ENCODE measurements around the gene BIN1.
"Not testable (repeated sequence)": the region's sequence is repeated elsewhere in the genome, so short reads cannot be mapped to it uniquely, and the experiment has no call there.

BIN1 gene

GRCh38 chr2:127046579-127046978, 60.4 kb downstream of the BIN1 start:
- DNase-seq (ENCODE audit: low spot score), result no peak

DNA sequence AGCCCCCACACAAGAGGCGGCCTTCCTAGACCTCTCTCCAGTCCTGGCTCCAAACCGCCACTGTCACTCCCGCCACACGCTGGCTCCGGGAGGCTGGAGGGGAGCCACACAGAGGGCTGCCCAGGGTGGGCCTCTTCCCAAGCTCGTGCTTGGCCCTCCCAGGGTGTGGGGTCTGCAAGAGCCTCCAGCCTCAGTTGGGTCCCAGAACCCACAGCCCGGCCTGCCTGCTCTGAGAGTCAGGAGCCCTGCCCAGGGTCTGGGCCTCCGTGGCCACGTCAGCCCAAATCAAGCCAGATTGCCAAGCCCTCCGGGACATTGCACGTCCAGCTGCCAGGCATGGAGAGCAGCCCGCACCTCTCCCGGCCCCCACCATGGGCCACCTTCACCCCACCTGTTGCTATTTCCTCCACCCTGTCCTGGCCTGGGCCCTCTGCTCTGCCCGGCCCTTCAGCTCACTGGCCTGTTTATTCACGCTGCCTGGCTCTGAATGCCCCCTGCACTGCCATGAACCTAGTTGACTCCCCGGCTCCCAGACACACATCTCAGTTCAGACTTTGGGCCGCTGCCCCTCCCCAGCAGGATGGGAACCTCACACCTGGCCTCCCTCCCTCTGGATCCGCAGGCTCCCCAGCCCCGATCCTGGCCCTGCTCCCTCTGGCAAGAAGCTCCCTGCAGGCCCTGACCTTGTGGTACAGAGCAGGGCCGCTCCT, 61.0 kb downstream of the BIN1 start:
- no peak for DNase-seq (ENCODE audit: low spot score)

DNA sequence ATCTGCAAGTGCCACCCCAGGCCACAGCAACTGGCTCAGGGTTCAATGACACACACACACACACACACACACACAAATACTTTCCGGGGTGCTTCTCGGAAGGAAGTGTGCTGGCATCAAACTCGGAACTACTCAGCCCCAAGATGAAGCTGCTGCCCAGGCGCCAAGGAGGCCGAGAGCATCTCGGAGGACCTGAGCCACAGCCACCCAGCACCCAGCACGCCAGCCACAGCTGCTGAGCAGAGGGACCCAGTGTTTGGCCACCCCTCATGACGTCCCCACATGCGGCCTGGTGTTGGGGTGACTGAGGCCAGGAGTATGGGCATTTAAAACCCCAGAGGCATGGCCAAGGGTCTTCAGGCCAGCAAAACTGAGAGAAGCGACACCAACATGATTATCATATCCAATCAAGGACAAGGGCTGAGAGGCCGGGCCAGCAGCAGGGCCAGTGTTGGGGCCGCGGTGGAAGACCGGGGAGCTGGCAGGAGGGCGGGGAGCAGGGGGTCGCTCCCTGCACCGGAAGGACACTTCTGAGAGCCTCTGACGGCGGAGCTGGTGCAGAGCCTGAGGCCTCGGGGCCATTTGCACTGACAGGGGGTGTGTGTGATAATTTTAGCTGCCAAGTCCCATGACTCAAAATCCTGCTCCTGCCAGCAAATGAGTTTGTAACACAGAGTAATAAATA, 61.8 kb downstream of the BIN1 start:
- DNase-seq (ENCODE audit: low spot score), result no peak

GRCh38 chr2:127044165-127044718, 62.7 kb downstream of the BIN1 start:
- DNase-seq (ENCODE audit: low spot score), result no peak

GRCh38 chr2:127043367-127044164, 63.4 kb downstream of the BIN1 start:
- no peak for DNase-seq (ENCODE audit: low spot score)

- DNase-seq (ENCODE audit: low spot score), result no peak
These were observed 65.5 kb downstream of the BIN1 start for GRCh38 chr2:127041259-127041970.

GRCh38 chr2:127040169-127040568, 66.8 kb downstream of the BIN1 start:
- no peak for DNase-seq (ENCODE audit: low spot score)

GRCh38 chr2:127039387-127040031, 67.4 kb downstream of the BIN1 start:
- DNase-seq (ENCODE audit: low spot score), result no peak

DNA sequence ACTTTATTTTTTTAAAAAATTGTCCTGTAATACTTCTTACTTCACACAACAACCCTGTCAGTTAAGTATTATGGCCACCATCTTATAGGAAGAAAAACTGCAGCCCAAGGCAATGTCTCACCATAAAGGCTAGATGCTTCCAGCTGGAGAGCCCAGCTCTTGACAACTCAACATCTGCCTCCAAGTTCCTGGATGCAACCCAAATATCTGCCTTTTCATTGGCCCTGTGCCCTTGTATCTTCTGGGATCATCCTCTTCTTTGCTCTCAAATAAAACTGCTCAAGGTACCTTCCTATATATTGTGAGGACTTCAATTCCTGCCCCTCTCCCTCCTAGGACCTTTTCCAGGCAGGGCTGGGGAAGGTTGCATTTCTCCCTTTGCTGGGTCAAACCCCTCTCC, 69.5 kb downstream of the BIN1 start:
- DNase-seq (ENCODE audit: low spot score), result no peak

DNA sequence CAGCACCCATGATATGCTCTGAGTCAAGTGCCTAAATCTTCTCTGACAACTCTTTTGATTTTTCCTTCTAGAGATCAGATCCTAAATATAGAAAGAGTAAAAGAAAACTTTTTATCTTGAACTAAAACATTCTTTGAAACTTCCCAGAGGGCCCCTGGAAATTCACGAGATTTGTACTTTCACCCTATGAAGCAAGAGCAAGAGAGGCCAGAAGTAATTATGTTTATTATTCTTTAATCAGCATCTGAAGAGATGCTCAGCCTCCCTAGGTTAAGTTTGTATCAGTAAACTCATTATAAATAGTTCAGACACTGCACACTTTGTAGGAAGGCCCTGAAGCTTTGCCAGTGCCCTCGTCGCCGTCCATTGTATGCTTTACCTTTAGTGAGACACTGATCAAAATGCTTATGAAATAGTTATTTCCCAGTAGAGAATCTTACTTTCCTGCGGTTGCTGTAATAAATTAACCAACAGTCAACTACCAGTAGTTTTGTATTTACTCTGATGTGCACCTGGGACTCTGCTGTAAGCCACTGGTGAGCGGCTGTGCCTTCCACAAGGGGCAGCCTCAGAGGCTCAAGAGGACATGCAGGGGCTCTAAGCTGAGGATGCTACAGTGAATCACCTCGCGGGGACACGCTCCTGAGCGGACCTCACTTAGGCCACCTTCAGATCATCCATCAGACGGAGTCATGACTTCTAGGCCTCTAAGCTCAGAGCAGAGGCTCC, 71.9 kb downstream of the BIN1 start:
- no peak for DNase-seq (ENCODE audit: low spot score)

GRCh38 chr2:127034051-127034450, 72.9 kb downstream of the BIN1 start:
- no peak for DNase-seq (ENCODE audit: low spot score)

DNA sequence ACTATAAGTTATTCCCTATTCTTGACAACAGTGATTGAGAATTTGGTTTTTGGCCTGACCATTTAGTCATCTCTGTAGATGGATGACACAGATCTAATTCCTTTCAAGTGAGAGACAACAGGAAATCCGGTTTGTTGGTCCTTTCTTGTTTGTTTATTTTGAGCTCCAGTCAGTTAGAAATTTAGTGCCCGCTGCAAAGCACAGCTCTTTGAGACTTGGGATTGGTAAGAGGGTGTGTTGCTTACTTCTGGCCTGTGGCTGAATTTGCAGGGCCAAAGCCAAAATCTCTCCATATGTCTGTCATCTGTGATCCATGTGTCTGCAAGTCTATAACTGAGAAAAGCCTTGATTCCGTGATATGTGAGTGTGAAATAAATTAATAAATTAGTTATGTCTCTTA, 74.3 kb downstream of the BIN1 start:
- DNase-seq (ENCODE audit: low spot score), result no peak

- no peak for DNase-seq (ENCODE audit: low spot score)
These were observed 77.5 kb downstream of the BIN1 start for GRCh38 chr2:127029350-127030051.

DNA sequence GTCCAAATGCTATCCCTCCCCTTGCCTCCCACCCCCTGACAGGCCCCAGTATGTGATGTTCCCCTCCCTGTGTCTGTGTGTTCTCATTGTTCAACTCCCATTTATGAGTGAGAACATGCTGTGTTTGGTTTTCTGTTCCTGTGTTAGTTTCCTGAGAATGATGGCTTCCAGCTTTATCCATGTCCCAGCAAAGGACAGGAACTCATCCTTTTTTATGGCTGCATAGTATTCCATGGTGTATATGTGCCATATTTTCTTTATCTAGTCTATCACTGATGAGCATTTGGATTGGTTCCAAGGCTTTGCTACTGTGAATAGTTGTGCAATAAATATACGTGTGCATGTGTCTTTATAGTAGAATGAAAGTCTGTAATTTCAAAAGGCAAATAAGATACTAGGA, 78.2 kb downstream of the BIN1 start:
- DNase-seq (ENCODE audit: low spot score), result not testable (repeated sequence)

- no peak for DNase-seq (ENCODE audit: low spot score)
These were observed 79.2 kb downstream of the BIN1 start for GRCh38 chr2:127027715-127028114.

DNA sequence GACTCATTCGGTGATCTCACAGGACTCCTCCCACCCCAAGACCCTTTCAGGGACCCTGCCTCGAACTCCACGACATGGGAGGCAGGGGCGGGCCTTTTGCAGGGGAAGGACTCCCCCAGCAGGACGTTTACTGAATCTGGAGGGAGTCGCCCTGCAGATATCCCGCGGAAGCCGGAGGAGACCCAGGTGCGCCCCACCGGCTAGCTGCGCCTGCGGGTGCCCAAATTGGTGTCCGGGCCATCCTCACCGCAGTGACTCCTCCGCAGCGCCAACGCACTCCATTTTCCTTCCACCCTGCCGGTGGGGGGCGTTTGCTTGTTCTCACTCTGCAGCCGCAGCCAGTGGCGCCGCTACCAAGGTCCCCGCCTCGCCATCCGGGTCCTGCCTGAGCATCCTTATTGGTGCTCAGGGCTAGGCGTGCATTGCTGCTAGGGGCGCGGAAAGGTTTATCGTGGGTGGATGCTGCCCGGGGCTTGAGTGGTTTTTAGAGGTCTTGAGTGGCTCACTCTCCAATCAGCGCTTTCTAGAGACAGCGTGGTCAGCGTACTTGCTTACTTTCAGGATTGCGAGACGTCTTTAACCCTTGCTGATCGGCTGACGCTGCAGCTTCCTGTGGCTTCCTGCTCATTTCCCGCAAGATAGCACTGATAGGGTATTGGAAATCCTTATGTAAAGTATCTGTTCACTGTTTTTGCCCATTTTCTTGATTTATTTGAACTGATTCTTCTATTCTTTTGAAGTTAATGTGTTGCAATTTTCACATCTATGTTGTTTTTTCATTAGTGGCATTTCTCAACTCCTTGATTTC, 81.4 kb downstream of the BIN1 start:
- no peak for DNase-seq (ENCODE audit: low spot score)

- peak; percentile 63 for DNase-seq (ENCODE audit: low spot score)
These were observed 82.1 kb downstream of the BIN1 start for GRCh38 chr2:127024769-127025358.

GRCh38 chr2:127023504-127023903, 83.5 kb downstream of the BIN1 start:
- DNase-seq (ENCODE audit: low spot score), result no peak

DNA sequence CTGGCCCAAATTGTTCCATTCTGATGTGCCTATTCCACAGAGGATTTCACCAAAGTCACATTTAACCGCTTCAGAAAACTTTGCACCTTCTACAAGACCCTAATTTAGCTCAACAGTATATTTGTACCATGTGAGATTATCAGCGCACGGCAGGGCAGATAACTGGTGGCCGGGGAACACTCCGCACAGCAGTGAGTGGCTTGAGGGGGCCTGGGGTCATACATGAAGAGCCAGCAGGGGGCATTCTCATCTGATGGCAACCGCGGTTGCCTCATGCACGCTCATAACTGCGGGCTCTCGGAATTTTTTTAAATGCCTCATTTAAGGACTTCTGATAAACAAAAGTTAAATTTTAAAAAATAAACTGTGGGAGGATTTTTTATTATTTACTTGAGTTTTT, 84.1 kb downstream of the BIN1 start:
- DNase-seq (ENCODE audit: low spot score), result no peak

Measured in HuH-7.5 (cell line).